ENCODE results near the gene ZIC1.

Gene ZIC1

DNA sequence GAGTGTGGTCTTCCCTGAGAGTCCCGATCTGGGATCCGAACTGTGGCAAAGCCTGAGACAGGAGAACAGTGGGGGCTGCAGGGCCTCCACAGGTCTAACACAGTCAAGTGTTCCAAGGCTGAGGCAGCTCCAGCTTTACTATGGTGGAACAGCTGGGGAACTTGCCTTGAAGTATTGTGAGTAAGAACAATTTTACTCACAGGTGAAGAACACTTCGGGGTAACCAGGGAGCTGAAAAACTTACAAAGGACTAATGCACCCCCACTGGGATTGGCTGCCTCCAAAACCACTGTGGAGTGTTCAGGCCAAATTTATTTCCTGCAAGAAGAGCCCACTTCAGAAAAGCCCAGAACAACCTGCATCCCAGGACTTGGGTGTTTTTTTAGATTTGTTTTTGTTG is 28.2 kb upstream of the ZIC1 start:
- no peak for DNase-seq

DNA sequence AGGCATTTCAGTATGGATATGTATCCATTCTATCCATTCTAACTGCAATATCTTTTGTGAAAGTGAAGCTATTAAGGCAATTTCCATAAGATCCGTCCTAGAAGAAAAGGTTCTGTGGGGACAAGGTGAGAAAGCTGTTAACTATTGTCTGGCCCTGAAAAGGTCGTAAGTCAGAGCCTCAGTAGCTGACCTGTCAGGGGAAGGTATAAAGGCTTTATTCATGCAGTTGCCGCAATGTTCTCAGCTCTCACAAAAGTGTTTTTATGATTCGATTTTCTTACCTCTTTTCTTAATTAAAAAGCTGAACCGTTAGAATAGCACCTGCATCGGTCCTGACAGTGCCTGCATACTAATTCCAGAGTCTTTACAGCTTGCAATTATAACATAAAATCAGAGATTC is 27.6 kb upstream of the ZIC1 start:
- DNase-seq: no peak

DNA sequence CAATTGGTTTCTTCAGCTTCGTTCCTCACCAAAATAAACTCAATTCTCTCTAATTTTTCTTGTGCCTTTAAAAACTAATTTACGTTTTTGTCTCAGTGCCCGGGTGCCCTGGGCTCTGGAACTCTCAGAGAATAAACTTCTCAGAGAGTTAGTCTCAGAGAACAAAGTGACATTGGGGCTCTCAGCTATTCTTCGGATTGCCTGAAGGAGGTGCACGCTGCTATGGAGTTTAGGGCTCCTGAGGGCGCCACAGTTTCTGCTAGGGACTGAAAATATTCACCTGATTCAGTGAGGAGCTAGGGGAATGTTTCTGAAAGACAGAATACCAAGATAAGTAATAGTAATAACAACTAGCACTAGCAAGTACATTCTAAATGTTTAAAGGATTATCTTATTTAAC is 25.5 kb upstream of the ZIC1 start:
- no peak for DNase-seq

DNA sequence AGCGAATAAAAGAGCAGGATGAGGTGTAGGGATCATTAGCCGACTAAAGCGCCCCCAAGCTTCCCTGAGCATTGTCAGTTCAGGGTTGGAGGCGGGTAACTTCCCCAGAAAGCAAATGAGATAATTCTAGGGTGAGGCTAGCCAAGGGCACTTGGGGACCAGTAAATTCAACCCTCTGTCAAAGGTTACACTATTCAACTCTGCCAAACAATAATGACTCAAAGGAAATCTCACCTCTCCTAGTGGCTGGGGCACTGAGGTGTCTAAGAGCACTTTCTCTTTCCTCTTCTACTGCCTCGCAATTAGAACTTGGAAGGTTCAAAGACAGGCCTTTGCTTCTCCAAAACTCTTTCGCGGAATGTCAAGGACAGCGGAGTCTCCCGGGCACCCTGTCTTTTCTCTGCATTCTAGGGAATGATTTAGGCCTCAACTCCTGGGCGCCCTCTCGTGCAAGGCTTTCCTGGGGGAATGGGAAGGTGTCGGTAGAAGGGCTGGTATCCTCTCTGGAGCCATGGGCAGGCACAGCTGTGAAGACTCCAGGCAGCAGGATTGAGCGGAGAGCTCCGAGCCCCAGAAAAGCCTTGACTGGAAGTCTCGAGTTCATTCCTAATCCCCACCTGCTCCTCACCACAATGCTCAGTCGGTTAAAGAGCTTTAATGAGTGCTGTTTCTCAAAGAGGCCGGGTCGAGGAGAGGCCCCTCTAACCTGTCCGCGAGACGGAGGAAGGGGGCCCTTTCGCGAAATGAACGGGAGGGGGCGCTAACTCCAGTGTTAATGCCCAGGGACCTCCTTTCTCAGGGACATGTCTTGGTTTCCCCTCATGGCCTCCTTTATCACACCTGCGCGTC is 24.7 kb upstream of the ZIC1 start:
- DNase-seq: no peak

DNA sequence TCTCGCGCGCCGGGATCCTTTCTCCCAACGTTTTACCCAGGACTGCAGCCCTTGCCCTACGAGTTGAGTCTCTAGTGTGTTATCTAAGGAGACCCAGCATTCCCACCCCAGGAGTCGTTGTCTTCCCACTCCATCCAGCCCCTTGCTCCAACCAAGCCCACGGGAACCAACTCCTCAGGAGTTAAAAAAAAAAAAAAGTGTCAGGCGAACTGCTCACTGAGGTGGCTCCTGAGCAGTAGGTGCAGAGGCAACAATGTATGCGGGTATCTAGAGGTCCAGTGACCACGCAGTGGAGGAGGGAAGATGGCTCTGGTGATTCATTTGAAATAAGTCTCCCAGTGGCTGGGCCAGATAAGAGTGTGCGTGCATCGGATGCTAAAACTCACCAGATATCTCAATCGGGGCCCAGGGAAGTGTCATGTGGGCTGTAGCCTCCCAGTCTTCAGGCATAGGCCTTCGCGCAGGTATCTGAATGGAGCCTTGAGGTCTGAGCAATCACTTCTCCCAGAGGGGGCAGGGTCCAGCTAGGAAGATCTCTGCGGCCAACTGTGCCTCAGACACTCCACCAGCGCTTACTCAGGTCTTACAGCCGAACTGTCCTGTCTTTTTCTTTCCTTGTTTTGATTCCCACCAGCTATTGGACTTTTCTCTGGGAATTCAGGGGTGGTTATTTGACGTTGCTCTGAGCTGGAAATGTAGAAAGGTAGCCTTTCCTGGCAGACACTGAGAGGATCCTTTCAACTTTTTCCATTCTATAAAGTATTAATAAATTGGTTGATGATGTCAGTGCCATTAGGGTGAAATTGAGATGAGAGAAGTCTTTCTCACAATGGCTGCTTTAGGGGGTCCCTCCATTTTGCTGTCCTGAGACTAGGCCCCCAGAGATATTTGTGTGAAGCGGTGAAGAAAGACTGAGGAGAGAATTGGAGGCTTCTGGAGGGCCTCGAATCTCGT is 23.8 kb upstream of the ZIC1 start:
- DNase-seq: no peak

DNA sequence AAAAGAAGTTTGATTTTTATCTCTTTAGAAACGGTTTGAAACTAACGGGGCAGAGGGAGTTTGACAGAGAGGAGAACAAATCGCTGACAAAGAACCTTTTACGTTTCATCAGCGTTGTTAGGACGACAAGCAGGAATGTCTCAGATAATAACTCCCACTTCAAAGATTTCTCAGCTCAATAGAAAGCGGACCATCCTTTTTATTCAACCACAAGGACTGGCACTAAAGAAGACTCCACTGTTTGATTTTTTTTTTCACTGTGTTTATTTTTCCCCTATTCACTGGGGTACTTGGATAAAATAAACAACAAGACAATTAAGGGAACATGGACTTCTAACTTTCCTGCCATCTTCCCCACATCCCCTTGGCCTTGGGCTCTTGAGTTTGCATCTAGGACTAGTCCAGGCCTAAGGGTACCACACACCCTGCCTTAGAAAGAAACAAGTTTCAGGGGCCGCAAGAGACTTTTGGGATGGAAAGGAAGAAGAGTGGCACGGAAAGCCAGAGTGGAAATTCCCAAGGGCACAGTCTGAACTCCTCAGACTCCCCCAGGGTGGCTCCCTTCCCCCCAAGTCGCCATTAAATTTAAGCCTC is 21.8 kb upstream of the ZIC1 start:
- DNase-seq: no peak

DNA sequence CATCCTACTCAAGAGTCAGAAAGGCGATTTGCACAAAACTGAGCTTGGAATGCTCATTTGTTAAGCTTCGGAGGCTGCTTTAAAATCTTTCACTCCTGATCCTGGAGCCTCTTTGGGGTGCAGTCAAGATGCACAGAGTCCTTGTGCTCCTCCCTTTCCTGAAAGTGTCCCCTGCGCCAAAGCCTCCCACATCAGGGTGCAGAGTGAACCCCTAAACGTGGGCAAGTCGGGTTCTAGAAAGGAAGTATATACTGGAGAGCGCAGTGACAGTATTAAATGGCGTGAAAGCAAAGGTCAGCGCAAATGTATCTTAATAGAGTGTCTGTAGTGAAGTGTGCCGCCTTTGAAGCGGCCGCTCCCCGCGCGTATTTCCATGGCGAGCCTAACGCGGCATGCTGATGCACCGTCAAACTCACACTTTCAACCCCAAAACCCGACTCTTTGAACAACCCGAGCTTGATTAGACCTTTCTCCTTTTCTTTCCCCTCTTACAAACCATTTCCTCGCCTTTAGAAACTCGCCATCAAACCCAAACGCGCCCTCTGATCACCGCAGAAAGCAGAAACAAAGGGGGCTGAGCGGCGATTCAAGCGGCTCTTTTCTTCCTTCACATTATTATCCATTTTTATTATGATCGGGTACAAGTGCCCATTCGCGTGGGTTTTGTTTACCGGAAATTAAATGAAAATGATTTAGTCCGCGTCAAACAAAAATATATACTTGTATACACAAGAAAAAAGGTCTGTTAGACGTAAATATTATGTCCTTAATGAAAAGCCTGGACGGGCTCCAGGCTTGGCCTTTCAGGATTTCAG is 21.1 kb upstream of the ZIC1 start:
- no peak for DNase-seq

DNA sequence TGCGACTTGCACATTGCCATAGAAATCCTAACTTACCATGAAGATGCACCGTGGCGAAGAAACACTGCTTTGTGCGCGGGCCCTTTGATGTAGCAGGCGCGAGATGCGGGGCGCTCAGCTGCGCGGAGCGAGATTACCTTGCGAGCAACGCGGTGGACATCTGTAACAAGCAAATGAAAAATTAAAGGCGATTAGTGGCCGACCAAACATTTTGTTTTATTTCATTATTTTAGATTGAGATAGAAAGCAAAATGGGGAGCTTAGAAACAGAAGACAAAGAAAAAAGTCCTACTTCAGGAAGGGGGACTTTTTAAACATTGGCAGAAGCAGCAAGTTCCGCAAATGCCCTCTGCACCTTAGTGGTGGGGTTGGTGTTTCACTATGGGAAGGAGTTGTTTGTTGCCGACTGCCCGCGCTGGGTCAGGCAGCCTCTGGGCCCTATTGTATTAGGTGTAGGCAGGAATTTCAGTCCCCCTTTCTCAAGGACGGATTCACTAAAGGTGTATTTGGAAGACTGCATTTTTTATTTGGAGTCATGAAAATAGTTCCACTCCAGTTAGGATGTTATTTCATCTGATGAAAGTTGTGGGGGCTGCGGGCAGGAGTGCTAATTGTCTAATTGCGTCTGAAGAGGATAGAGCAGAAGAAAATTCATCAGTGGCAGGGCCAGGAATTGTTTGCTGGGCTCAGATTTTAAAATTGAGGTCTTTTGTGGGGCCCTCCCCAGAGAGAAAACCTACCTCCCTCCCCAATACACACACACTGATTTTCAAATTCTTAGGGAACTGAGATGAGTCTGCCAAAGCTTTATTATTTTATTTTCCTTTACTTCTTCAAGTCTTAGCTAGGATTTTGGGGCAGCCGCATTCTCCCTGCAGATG is 20.2 kb upstream of the ZIC1 start:
- no peak for DNase-seq

DNA sequence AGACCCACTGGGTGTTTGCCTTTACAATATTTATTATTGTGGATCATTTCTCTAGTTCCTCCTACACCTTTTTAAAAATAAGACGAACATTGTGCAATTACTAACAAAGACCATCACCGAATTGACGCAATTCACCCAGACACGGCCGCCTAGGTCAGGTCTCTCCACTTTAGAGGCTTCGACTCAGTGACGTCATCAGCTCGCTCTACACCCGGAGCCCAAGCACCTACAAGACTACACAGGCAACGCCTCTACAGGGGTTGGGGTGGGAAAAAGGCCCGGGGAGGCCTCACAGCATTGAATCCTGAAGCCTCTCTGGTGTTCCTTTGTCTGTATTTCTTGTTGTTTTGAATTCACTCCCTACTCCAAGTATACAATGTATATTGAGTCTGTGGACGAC is 19.4 kb upstream of the ZIC1 start:
- no peak for DNase-seq

DNA sequence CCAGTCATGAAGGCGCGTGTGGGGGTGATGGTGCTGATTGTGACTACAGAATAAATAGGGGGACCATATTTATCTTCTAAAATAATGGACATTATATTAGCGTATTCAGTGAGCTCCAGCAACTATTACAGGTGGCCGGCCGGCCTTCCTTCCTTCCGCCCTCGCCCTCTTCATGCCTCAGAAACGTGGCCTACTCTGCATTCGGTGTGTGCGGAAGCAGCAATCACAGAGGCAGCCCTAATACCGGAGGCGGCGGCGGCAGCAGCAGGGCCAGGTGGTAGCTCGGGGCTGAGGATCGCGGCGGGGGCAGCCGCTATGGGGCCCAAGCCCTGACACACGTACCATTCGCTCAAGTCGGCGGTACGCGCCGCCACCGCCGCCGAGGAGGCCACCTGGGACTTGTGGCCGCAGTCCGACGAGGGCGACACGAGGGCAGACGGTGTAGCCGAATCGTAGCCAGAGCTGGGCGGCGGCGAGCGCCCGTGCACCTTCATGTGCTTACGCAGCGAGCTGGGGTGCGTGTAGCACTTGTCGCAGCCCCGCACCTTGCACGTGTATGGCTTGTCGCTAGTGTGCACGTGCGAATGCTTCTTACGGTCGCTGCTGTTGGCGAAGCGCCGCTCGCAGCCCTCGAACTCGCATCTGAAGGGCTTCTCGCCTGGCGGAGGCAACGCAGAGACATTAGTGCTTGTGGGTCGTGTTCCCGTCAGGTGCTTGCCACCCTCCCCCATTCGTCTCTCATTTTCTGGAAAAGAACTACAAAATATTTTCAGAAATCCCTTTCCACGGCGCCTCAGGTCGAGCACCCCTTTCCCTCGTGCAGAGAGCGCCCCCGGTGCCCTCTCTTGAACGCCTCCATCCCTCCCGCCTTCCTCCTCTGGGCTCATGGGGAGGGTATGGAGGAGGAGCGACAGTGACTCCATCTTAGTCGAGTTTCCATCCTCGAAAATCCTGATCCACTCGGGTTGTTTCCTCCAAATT is 18.3 kb upstream of the ZIC1 start:
- no peak for DNase-seq

DNA sequence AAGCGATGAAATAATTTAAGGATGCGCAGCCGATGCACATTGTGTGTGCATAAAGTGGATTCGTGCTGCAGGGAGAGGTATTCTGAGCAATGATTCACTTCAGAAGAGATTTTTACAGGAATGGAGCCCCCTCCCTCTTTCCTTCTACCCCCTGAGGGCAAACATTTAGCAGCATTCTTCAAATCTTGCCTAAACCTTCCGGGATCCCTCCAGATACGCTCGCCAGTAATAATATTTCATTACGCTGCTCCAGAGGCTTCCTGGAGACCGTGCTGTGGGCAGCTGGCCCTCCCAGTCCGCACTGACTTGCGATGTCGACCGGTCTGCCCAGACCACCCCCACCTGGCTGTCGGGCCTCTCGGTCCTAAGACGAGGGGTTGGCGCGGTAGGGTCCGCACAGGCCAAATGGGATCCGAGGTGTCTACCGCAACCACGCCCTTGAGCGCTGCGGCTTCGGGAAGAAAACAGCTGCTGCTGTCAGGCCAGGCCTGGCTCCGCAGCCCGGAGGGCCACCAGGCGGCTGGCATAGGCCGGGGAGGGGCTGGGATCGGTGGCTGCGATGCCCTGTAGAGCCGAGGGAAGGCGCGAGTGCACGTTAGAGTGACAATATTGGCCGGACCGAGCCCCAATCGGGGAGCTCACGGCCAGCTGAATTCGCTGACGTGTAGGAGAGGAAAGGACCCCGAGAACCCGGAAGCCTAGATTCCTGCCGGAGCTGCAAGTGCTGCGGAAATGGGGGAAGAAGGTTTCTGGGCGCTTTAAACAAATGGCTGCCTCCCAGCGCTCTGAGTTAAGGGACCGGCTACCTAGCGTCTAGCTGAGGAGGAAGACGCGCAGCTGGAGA is 17.2 kb upstream of the ZIC1 start:
- no peak for DNase-seq

DNA sequence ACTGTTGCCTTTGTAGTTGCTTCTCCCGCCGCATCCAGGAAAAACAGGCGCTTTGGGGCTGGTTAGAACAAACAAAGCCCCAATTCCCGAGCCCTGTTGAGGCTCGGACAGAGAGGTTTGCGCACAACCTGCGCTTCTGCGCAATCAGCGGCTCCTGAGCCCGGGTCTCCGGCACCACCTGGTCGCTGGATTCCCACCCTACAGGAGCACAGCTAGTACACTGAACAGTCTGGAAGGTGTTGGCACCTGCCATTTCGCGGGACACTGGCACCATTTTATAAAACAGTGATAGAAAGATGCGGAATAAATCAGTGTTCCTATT is 16.6 kb upstream of the ZIC1 start:
- no peak for DNase-seq

DNA sequence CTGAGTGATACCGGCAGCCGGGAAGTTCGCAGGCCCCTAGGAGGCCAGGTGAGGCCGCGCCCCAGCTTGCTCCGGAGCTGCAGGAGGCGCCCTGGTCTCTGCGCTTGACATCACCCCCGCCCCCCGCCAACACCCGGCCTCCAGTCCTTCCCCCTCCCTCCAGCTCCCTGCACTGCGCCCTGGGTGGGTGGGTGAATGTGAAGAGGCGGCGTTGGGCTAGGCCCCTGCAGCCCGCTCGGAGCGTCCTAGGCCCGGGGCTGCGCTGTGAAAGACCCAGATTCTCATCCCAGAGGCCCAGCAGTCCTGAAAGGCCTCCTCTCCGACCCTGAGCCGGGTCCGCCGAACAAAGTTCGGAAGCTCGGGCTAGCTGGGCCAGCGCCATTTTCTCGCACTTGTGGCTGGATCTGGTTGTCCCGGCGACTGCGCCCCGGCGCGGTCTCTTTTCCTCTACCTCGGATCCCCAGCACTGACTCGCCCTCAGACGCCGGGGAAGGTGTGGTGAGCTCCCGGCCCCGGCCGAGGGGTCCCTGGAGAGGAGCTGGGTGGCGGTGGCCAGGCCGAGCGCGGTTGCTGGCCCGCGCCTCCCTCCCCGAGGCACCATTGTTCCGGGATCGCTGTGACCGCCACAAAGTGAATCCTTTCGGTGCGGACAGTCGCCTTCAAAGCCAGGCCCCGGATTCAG is 15.8 kb upstream of the ZIC1 start:
- DNase-seq: no peak

DNA sequence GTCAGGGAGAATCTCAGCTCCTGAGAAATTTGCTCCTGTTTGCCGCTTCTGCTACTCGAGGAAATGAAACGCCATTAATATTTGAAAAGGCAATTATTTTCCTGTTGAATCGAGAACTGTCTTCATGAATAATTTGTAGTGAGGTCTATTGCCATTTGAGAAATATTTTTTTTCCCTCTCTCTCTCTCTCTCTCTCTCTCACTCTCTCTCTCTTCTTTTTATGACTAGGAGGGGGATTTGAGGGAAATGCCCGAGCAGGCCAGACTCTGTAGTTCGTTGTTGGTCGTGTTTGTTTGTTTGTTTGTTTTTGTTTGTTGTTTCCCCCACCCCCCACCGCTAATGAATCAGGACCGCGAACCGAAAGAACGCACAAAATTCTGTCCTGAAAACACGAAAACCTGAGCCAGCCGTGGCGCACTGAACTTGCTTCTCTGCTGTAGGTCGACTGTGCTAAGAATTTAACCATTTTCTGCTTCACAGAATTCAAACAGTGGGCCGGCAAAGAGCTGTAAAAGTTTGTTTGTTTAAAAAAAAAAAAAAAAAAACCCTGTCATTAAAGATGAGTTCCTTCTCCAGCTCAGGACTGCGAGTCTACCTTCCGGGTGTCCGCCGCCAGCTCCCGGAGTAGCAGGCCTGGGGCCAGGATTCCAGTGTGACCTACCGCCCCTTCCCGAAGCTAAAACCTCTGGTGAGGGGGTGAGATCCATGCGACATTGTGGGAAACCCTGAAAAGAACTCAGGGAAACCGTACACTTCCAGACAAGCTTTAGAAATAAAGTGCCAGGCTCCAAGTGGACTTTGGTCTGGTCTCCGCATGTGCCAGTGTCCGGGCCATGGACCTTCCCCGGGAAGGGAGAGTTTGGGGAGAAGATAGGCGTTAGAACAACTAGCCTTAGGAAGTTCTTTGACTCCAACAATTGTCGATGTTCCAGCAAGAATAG is 15.0 kb upstream of the ZIC1 start:
- DNase-seq: no peak

DNA sequence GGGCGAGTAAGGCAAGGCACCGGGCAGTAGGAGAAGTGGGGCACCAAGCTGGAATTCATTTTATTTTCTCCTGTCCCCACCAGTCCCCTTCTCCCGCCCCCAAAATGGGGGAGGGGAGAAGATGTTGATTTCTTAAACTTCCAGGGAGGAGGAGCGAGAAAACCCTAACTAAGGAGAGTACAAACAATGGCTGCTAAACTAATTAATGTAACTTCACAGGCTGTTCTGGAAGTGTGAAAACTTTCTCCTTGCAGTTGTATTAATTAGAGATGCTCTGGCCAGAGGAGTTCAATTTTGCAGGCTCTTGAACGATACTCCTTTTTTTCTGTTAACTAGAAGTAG is 14.3 kb upstream of the ZIC1 start:
- no peak for DNase-seq

DNA sequence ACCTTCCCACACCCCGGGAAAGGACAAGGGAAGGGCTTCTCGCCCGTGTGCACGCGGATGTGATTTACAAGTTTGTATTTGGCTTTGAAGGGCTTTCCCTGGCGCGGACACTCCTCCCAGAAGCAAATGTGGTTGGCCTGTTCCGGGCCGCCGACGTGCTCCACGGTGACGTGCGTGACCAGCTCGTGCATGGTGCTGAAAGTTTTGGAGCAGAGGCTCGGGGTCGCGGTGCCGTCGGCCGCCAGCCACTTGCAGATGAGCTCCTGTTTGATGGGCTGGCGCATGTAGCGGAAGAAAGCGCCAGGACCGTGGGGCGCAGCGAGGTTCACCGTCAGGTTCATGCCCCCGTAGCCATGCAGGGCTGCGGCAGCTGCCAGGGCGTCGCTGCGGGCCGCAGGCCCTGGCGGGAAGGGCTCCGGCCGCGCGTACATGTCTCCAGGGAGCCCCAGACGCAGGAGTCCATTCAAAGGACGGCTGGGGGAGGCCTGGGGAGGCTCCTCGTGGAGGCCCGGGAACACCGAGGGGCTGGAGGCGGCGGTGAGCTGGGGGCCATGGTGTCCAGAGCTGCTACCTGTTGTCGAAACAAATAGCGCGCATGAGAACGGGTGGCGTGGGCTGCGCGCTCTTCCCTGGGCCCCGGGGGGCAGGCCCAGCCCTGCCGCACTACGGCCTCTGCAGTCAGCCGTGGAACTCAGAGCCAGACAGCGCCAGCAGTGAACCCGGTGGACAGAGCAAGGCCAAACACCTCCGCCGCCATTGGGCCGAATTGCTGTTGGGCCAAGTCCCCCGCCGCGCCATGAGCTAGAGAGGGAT is 13.1 kb upstream of the ZIC1 start:
- DNase-seq: no peak

DNA sequence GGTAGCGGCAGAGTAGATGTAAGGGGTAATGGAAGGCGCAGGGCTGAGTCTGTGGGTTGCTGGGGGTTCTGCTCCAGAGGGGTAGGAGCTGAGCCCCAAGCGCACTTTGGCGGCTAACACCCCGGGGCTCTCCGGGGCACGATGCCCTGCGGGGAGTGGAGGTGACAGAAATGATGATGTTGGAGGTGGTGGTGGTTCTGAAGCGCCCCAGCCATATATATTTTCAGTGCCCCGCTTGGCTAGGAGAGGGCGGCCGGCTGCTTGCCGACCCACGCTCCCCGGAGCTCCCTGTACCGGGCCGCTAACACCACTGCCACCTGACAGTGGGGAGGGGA is 12.5 kb upstream of the ZIC1 start:
- DNase-seq: no peak

All from amniotic stem cell (primary cell).